ENCODE results near the gene SURF4.
A peak's percentile ranks its signal among the peaks of the same experiment; 100 is the strongest.

Gene SURF4

GRCh38 chr9:133372144-133372543 lies 3.7 kb downstream of the SURF4 start:
- no peak for DNase-seq

GRCh38 chr9:133371261-133371711 lies 4.6 kb downstream of the SURF4 start:
- no peak for DNase-seq

- no peak for DNase-seq
These were observed 5.2 kb downstream of the SURF4 start for GRCh38 chr9:133370685-133371084.

GRCh38 chr9:133369933-133370332 lies 5.9 kb downstream of the SURF4 start:
- no peak for DNase-seq

- DNase-seq: no peak
These were observed 6.4 kb downstream of the SURF4 start for GRCh38 chr9:133369422-133369821.

- no peak for DNase-seq
These were observed 7.5 kb downstream of the SURF4 start for GRCh38 chr9:133368249-133368881.

GRCh38 chr9:133367778-133368177 lies 8.1 kb downstream of the SURF4 start:
- no peak for DNase-seq

GRCh38 chr9:133367221-133367620 lies 8.6 kb downstream of the SURF4 start:
- DNase-seq: no peak

GRCh38 chr9:133366435-133366834 lies 9.4 kb downstream of the SURF4 start:
- no peak for DNase-seq

- DNase-seq: no peak
These were observed 13.4 kb downstream of the SURF4 start for GRCh38 chr9:133362359-133363044.

- no peak for DNase-seq
These were observed 14.3 kb downstream of the SURF4 start for GRCh38 chr9:133361507-133362092.

GRCh38 chr9:133360400-133361393 lies 15.2 kb downstream of the SURF4 start:
- no peak for DNase-seq

GRCh38 chr9:133359399-133360175 lies 16.3 kb downstream of the SURF4 start:
- DNase-seq: no peak

GRCh38 chr9:133357656-133358055 lies 18.2 kb downstream of the SURF4 start:
- DNase-seq: no peak

GRCh38 chr9:133356391-133357091 lies 19.3 kb downstream of the SURF4 start, which contains the start of the genes SURF1 and SURF2:
TSS of gene SURF1 (minus strand) at chr9:133356487. CDS start at chr9:133356453, 34 bp downstream.
TSS of gene SURF2 (plus strand) at chr9:133356550. CDS start at chr9:133356593, 43 bp downstream.
- DNase-seq: peak; percentile 69

GRCh38 chr9:133355881-133356357 lies 19.9 kb downstream of the SURF4 start:
- DNase-seq: no peak

- no peak for DNase-seq
These were observed 21.1 kb downstream of the SURF4 start for GRCh38 chr9:133354766-133355165.

- DNase-seq: no peak
These were observed 22.3 kb downstream of the SURF4 start for GRCh38 chr9:133353548-133353947.

- DNase-seq: no peak
These were observed 23.1 kb downstream of the SURF4 start for GRCh38 chr9:133352635-133353340.

- no peak for DNase-seq
These were observed 23.8 kb downstream of the SURF4 start for GRCh38 chr9:133351908-133352634.

All from KG1 (cell line).